PFSK-1 (cell line): Measurements from ENCODE around the gene CNTNAP2.

Experiments used
- TAF1 ChIP-seq: IDR thresholded peaks from 2 replicates; pipeline ENCODE4 v1.6.1; 2012; ENCODE audit warnings: low read length, control low read depth, borderline replicate concordance; ENCODE audit not compliant: insufficient read depth
- TF ChIP-seq, protein P1 (sequence below), 2 experiments: IDR thresholded peaks; 2 replicates each; pipeline versions ENCODE4 v1.6.1 to v1.8.0; 2011 to 2012; ENCODE audit warnings: low read depth in 2 of 2, low read length in 2 of 2, control low read depth in 1 of 2, inconsistent platforms in 1 of 2, mild to moderate bottlenecking in 1 of 2, moderate library complexity in 1 of 2; ENCODE audit not compliant: insufficient read depth in 1 of 2

DNA sequence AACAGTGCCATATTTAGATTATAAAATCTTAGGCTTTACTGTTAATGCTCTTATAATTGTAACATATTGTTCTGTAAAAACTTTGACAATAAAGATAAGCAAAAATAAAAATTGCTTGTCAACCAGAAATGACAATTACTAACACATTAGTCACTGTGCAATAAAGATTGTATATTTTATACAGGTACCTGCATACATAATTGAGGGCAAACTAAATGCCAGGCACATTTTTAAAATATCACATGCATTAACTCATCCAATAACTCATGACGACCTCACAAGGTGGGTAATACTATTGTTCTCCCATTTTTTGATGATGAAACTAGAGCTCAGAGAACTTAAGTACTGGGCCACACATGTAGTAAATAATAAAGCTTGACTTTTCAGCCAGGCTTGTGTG, 1453.8 kb downstream of the CNTNAP2 start:
- TF ChIP-seq TAF1: no peak
- TF ChIP-seq, protein P1, sequence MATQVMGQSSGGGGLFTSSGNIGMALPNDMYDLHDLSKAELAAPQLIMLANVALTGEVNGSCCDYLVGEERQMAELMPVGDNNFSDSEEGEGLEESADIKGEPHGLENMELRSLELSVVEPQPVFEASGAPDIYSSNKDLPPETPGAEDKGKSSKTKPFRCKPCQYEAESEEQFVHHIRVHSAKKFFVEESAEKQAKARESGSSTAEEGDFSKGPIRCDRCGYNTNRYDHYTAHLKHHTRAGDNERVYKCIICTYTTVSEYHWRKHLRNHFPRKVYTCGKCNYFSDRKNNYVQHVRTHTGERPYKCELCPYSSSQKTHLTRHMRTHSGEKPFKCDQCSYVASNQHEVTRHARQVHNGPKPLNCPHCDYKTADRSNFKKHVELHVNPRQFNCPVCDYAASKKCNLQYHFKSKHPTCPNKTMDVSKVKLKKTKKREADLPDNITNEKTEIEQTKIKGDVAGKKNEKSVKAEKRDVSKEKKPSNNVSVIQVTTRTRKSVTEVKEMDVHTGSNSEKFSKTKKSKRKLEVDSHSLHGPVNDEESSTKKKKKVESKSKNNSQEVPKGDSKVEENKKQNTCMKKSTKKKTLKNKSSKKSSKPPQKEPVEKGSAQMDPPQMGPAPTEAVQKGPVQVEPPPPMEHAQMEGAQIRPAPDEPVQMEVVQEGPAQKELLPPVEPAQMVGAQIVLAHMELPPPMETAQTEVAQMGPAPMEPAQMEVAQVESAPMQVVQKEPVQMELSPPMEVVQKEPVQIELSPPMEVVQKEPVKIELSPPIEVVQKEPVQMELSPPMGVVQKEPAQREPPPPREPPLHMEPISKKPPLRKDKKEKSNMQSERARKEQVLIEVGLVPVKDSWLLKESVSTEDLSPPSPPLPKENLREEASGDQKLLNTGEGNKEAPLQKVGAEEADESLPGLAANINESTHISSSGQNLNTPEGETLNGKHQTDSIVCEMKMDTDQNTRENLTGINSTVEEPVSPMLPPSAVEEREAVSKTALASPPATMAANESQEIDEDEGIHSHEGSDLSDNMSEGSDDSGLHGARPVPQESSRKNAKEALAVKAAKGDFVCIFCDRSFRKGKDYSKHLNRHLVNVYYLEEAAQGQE (IDR thresholded peaks at IDR 0.05; ENCODE audit: insufficient read depth in 1 of 2, low read depth in 2 of 2, low read length in 2 of 2): no peak
